KMS-11 (cell line): ENCODE data around the gene LRRN1.

Experiments used
- H2AFZ ChIP-seq: fragments of 200-600 bp; sonication (generic); 2 replicates; pipeline ENCODE4 v1.6.1; 2016; ENCODE audit warnings: antibody characterized with exemption, mixed run types, low read depth
- H3K27ac ChIP-seq: fragments of 200-600 bp; sonication (generic); 2 replicates; pipeline ENCODE4 v1.6.1; 2016; ENCODE audit warnings: mild to moderate bottlenecking, mixed run types
- H3K27me3 ChIP-seq: fragments of 200-600 bp; sonication (generic); 2 replicates; pipeline ENCODE4 v1.6.1; 2017; ENCODE audit warnings: mild to moderate bottlenecking, low read depth, mixed run types, moderate library complexity; ENCODE audit not compliant: insufficient read depth
- H3K36me3 ChIP-seq: fragments of 200-600 bp; sonication (generic); 2 replicates; pipeline ENCODE4 v1.6.1; 2017; ENCODE audit warnings: mild to moderate bottlenecking, mixed run types; ENCODE audit not compliant: insufficient read depth
- H3K4me1 ChIP-seq: fragments of 200-600 bp; sonication (generic); 2 replicates; pipeline ENCODE4 v1.6.1; 2016; ENCODE audit warnings: mild to moderate bottlenecking, low read depth, mixed run types; ENCODE audit not compliant: poor library complexity, severe bottlenecking
- H3K4me2 ChIP-seq: fragments of 200-600 bp; sonication (generic); 2 replicates; pipeline ENCODE4 v1.7.0; 2016; ENCODE audit warnings: mild to moderate bottlenecking, mixed run types
- H3K4me3 ChIP-seq: fragments of 200-600 bp; sonication (generic); IDR thresholded peaks from 2 replicates; pipeline ENCODE4 v1.6.1; 2017; ENCODE audit warnings: low read depth, low read length, mixed read lengths; ENCODE audit not compliant: insufficient read depth
- H3K79me2 ChIP-seq: fragments of 200-600 bp; sonication (generic); 2 replicates; pipeline ENCODE4 v1.6.1; 2016; ENCODE audit warnings: low read depth, mixed run types; ENCODE audit not compliant: insufficient read depth
- H3K9ac ChIP-seq: fragments of 200-600 bp; sonication (generic); 2 replicates; pipeline ENCODE4 v1.6.1; 2016; ENCODE audit warnings: mild to moderate bottlenecking, mixed run types
- H4K20me1 ChIP-seq: fragments of 200-600 bp; sonication (generic); 2 replicates; pipeline ENCODE4 v1.6.1; 2016; ENCODE audit warnings: mild to moderate bottlenecking, mixed run types; ENCODE audit not compliant: insufficient read depth
- TF ChIP-seq, protein P1 (sequence below): fragments of 200-600 bp; sonication (generic); conservative IDR thresholded peaks from 2 replicates; pipeline ENCODE4 v1.6.1; 2017; ENCODE audit warnings: low read depth, mild to moderate bottlenecking, antibody characterized with exemption, low read length, moderate library complexity, mixed read lengths

The LRRN1 gene

DNA sequence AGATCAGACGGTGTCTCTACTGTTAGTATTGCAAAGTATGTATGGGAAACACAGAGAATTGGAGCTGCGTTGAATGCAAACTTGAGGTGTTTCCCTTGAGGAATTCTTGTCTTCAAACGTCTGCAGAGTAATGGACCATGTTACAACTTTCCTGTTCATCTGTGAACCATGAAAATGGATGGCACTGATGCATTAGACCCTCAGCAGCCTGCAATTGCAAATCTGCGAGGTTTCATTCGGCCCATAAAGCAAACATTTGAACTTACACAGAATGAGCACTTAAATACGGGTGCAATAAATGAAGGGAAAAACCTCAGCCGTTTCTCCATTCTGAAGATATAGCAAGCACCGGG is 49.7 kb downstream of the LRRN1 start:
- no peaks in the 10 kb centered on the region for H3K36me3 ChIP-seq
- no peaks in the 10 kb centered on the region for H3K79me2 ChIP-seq

DNA sequence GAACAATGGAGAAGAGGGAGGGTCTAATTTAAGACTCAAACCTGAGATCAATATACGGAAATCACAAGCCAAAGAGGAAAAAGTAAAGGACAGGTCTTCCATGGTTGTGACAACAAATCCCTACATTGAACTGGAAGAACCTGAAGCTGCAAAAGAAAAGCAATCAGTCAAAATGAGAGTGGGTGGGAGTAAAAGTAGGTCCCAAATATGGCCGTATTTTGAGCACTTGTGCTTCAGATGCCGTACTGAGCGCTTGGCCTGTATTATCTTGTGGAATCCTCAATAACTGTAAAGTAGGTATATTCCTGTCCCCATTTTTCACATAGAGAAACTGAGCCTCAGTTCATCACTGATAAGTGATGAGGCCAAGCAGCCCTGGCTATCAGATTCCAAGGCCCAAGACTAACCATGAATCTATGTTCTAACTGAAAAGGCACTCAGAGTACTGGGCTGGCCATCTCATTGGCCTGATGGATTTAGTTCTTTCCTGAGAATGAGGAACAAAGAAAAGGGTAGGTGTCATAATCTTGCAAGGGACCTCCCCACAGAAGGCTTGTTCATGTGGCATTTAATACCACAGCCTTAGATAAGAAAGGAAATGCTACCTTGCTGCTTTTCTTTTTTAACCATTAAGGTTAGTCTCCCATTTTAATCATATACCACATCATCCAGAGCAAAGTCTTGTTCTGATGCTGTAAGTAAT is 52.5 kb downstream of the LRRN1 start:
- Histone ChIP-seq H3K79me2 (no peaks in the 10 kb centered on the region), H3K9ac (no peak overlapping the region), H3K36me3 (no peaks in the 10 kb centered on the region), H2AFZ (no peak overlapping the region), H4K20me1 (no peaks in the 10 kb centered on the region), H3K4me3 (no peak overlapping the region), H3K27me3 (no peaks in the 10 kb centered on the region), H3K27ac (no peak overlapping the region), H3K4me1 (no peaks in the 10 kb centered on the region), H3K4me2 (no peak overlapping the region)
- TF ChIP-seq, protein P1, sequence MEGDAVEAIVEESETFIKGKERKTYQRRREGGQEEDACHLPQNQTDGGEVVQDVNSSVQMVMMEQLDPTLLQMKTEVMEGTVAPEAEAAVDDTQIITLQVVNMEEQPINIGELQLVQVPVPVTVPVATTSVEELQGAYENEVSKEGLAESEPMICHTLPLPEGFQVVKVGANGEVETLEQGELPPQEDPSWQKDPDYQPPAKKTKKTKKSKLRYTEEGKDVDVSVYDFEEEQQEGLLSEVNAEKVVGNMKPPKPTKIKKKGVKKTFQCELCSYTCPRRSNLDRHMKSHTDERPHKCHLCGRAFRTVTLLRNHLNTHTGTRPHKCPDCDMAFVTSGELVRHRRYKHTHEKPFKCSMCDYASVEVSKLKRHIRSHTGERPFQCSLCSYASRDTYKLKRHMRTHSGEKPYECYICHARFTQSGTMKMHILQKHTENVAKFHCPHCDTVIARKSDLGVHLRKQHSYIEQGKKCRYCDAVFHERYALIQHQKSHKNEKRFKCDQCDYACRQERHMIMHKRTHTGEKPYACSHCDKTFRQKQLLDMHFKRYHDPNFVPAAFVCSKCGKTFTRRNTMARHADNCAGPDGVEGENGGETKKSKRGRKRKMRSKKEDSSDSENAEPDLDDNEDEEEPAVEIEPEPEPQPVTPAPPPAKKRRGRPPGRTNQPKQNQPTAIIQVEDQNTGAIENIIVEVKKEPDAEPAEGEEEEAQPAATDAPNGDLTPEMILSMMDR, result no peak

More for the DNA sequence above, 49.7 kb downstream of the LRRN1 start:
- TF ChIP-seq, protein P1, result no peak
- Histone ChIP-seq H3K27me3 (no peaks in the 10 kb centered on the region), H3K4me1 (no peaks in the 10 kb centered on the region), H2AFZ (no peak overlapping the region), H3K27ac (no peak overlapping the region), H4K20me1 (no peaks in the 10 kb centered on the region), H3K4me3 (no peak overlapping the region), H3K4me2 (no peak overlapping the region), H3K9ac (no peak overlapping the region)

GRCh38 chr3:3853544-3853943 is 54.3 kb downstream of the LRRN1 start:
- H3K79me2 ChIP-seq, result no peaks in the 10 kb centered on the region
- TF ChIP-seq, protein P1, result no peak
- no peak overlapping the region for H3K4me2 ChIP-seq
- no peak overlapping the region for H3K4me3 ChIP-seq
- H3K27me3 ChIP-seq, result no peaks in the 10 kb centered on the region
- H3K4me1 ChIP-seq, result no peaks in the 10 kb centered on the region
- no peak overlapping the region for H3K9ac ChIP-seq
- no peaks in the 10 kb centered on the region for H4K20me1 ChIP-seq
- H3K36me3 ChIP-seq, result no peaks in the 10 kb centered on the region
- no peak overlapping the region for H2AFZ ChIP-seq
- no peak overlapping the region for H3K27ac ChIP-seq

GRCh38 chr3:3855056-3855455 is 55.8 kb downstream of the LRRN1 start:
- no peak overlapping the region for H3K9ac ChIP-seq
- no peaks in the 10 kb centered on the region for H3K79me2 ChIP-seq
- no peaks in the 10 kb centered on the region for H3K27me3 ChIP-seq
- H4K20me1 ChIP-seq, result no peaks in the 10 kb centered on the region
- H2AFZ ChIP-seq, result no peak overlapping the region
- no peak overlapping the region for H3K27ac ChIP-seq
- no peak overlapping the region for H3K4me3 ChIP-seq
- no peak overlapping the region for H3K4me2 ChIP-seq
- no peaks in the 10 kb centered on the region for H3K36me3 ChIP-seq
- no peaks in the 10 kb centered on the region for H3K4me1 ChIP-seq
- TF ChIP-seq, protein P1, result no peak
